WTC11 (cell line): Measurements from ENCODE around the gene LDLR. TPM values are rescaled to one million over a fixed set of nuclear protein-coding genes. Genes with fewer than 3 reads are reported as not detected.
"Not testable (repeated sequence)": the region's sequence is repeated elsewhere in the genome, so short reads cannot be mapped to it uniquely, and the experiment has no call there.

Experiments
- ATAC-seq: fragments of 200-7000 bp; cut with Tn5 transposase; 2 replicates; pipeline ENCODE4 v1.10.0; 2021; ENCODE audit warnings: mild to moderate bottlenecking, moderate library complexity
- CTCF ChIA-PET: fragments of 300-600 bp; sonication (Branson Sonifier 250); formaldehyde crosslinking; loops from one replicate; lab custom pipeline; 2021; ENCODE audit warnings: antibody characterized with exemption; lab: Charles Lee
- POLR2A ChIA-PET: fragments of 350-600 bp; sonication (Branson Sonifier 250); formaldehyde crosslinking; loops from one replicate; lab custom pipeline; 2021; ENCODE audit warnings: antibody characterized with exemption; lab: Charles Lee
- DNase-seq: peaks from one replicate; pipeline ENCODE4 v3.0.0; 2021; ENCODE audit warnings: low spot score
- H3K27ac Mint-ChIP-seq: 2 replicates; pipeline ENCODE4 v1.8.0; 2021; ENCODE audit warnings: mixed read lengths
- H3K27me3 Mint-ChIP-seq: 2 replicates; pipeline ENCODE4 v1.8.0; 2021; ENCODE audit warnings: low read depth, mild to moderate bottlenecking, moderate library complexity, mixed read lengths
- H3K36me3 Mint-ChIP-seq: 2 replicates; pipeline ENCODE4 v1.8.0; 2021; ENCODE audit warnings: mixed read lengths
- H3K4me1 Mint-ChIP-seq: 2 replicates; pipeline ENCODE4 v1.8.0; 2022; ENCODE audit warnings: mixed read lengths
- H3K4me3 Mint-ChIP-seq: 2 replicates; pipeline ENCODE4 v1.8.0; 2021; ENCODE audit warnings: mild to moderate bottlenecking, moderate library complexity, mixed read lengths
- H3K9me3 Mint-ChIP-seq: 2 replicates; pipeline ENCODE4 v1.8.0; 2021; ENCODE audit warnings: mixed read lengths
- ATF2 ChIP-seq: sonication (generic); formaldehyde crosslinking; IDR thresholded peaks from 2 replicates; pipeline ENCODE4 v1.8.1; 2022; ENCODE audit warnings: low read depth, missing genetic modification reagents, borderline replicate concordance
- CBFB ChIP-seq: sonication (generic); formaldehyde crosslinking; IDR thresholded peaks from 2 replicates; pipeline ENCODE4 v1.8.1; 2022; ENCODE audit warnings: mild to moderate bottlenecking, low read depth, missing genetic modification reagents
- CREM ChIP-seq: sonication (generic); formaldehyde crosslinking; IDR thresholded peaks from 2 replicates; pipeline ENCODE4 v1.8.1; 2022; ENCODE audit warnings: mild to moderate bottlenecking, missing genetic modification reagents, moderate library complexity
- ESRRA ChIP-seq: sonication (generic); formaldehyde crosslinking; IDR thresholded peaks from 2 replicates; pipeline ENCODE4 v1.8.1; 2022; ENCODE audit warnings: mild to moderate bottlenecking, missing genetic modification reagents, borderline replicate concordance
- ETV6 ChIP-seq: sonication (generic); formaldehyde crosslinking; IDR thresholded peaks from 2 replicates; pipeline ENCODE4 v1.8.1; 2022; ENCODE audit warnings: mild to moderate bottlenecking, missing genetic modification reagents
- GTF2I ChIP-seq: fragments of 250-450 bp; sonication (Bioruptor Pico); conservative IDR thresholded peaks from 2 replicates; pipeline ENCODE4 v1.4.0; 2021; ENCODE audit warnings: mild to moderate bottlenecking
- MLX ChIP-seq: sonication (generic); formaldehyde crosslinking; IDR thresholded peaks from 2 replicates; pipeline ENCODE4 v1.8.1; 2023; ENCODE audit warnings: mild to moderate bottlenecking, missing genetic modification reagents, moderate library complexity
- NFATC4 ChIP-seq: fragments of 250-450 bp; sonication (Bioruptor Pico); IDR thresholded peaks from 2 replicates; pipeline ENCODE4 v1.9.0; 2021; ENCODE audit warnings: mild to moderate bottlenecking
- NR1H2 ChIP-seq: sonication (generic); formaldehyde crosslinking; IDR thresholded peaks from 2 replicates; pipeline ENCODE4 v1.9.0; 2021; ENCODE audit warnings: mild to moderate bottlenecking, moderate library complexity, missing genetic modification reagents
- PRRX2 ChIP-seq: fragments of 250-450 bp; sonication (Bioruptor Pico); IDR thresholded peaks from 2 replicates; pipeline ENCODE4 v1.8.0; 2021; ENCODE audit warnings: mild to moderate bottlenecking
- SMAD3 ChIP-seq: sonication (generic); formaldehyde crosslinking; IDR thresholded peaks from 2 replicates; pipeline ENCODE4 v1.8.0; 2022; ENCODE audit warnings: missing genetic modification reagents, mild to moderate bottlenecking, borderline replicate concordance
- TEAD1 ChIP-seq: sonication (generic); formaldehyde crosslinking; IDR thresholded peaks from 2 replicates; pipeline ENCODE4 v1.8.0; 2022; ENCODE audit warnings: mild to moderate bottlenecking, missing genetic modification reagents
- TP53 ChIP-seq: sonication (generic); formaldehyde crosslinking; IDR thresholded peaks from 2 replicates; pipeline ENCODE4 v1.8.1; 2023; ENCODE audit warnings: mild to moderate bottlenecking, missing genetic modification reagents
- ZNF219 ChIP-seq: sonication (generic); formaldehyde crosslinking; IDR thresholded peaks from 2 replicates; pipeline ENCODE4 v1.8.0; 2023; ENCODE audit warnings: missing genetic modification reagents, mild to moderate bottlenecking, borderline replicate concordance
- ZNF232 ChIP-seq: sonication (generic); formaldehyde crosslinking; IDR thresholded peaks from 2 replicates; pipeline ENCODE4 v1.8.0; 2022; ENCODE audit warnings: mild to moderate bottlenecking, missing genetic modification reagents
- ZNF263 ChIP-seq: sonication (generic); formaldehyde crosslinking; IDR thresholded peaks from 2 replicates; pipeline ENCODE4 v1.8.1; 2022; ENCODE audit warnings: low read depth, mild to moderate bottlenecking, moderate library complexity, missing genetic modification reagents
- ZNF396 ChIP-seq: fragments of 250-450 bp; sonication (Bioruptor Pico); IDR thresholded peaks from 2 replicates; pipeline ENCODE4 v1.8.0; 2021; ENCODE audit warnings: mild to moderate bottlenecking, moderate library complexity, borderline replicate concordance
- ZNF416 ChIP-seq: fragments of 250-450 bp; sonication (Bioruptor Pico); IDR thresholded peaks from 2 replicates; pipeline ENCODE4 v1.9.0; 2021; ENCODE audit warnings: mild to moderate bottlenecking, inconsistent platforms
- ZNF532 ChIP-seq: fragments of 250-450 bp; sonication (Bioruptor Pico); IDR thresholded peaks from 2 replicates; pipeline ENCODE4 v1.9.0; 2021; ENCODE audit warnings: mild to moderate bottlenecking, borderline replicate concordance
- total RNA-seq: library from RNA; stranded (reverse); gene quantifications from 3 replicates; pipeline ENCODE4 v1.2.3, GENCODE V29; 2021
- TF ChIP-seq, protein P1 (sequence below): sonication (generic); formaldehyde crosslinking; IDR thresholded peaks from 2 replicates; pipeline ENCODE4 v1.8.1; 2022; ENCODE audit warnings: low read depth, mild to moderate bottlenecking, moderate library complexity, missing genetic modification reagents, borderline replicate concordance
- TF ChIP-seq, protein P2 (sequence below): sonication (generic); formaldehyde crosslinking; IDR thresholded peaks from 2 replicates; pipeline ENCODE4 v1.8.1; 2023; ENCODE audit warnings: mild to moderate bottlenecking, missing genetic modification reagents
- TF ChIP-seq, protein P3 (sequence below): sonication (generic); formaldehyde crosslinking; IDR thresholded peaks from 2 replicates; pipeline ENCODE4 v1.8.1; 2023; ENCODE audit warnings: mild to moderate bottlenecking, missing genetic modification reagents

The LDLR gene
- total RNA-seq, 1 experiment from 2014 or later: 98.9 TPM

DNA sequence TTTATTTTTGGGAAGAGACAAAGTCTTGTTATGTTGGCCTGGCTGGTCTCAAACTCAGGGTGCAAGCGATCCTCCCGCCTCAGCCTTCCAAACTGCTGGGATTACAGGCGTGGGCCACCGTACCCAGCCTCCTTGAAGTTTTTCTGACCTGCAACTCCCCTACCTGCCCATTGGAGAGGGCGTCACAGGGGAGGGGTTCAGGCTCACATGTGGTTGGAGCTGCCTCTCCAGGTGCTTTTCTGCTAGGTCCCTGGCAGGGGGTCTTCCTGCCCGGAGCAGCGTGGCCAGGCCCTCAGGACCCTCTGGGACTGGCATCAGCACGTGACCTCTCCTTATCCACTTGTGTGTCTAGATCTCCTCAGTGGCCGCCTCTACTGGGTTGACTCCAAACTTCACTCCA is 27.2 kb downstream of the LDLR start:
- no peaks in the 10 kb centered on the region for H3K9me3 Mint-ChIP-seq
- no peak for TF ChIP-seq PRRX2 (CRISPR knock-in tag)
- no peak for TF ChIP-seq TP53 (CRISPR knock-in tag)
- TF ChIP-seq CREM (CRISPR knock-in tag): no peak
- TF ChIP-seq ETV6 (CRISPR knock-in tag): no peak
- no peak for TF ChIP-seq ZNF219
- ATAC-seq (peak; percentile 43), DNase-seq (no peak)
- no peaks in the 10 kb centered on the region for H3K27me3 Mint-ChIP-seq
- peaks cover 87% of the 10 kb centered on the region for H3K36me3 Mint-ChIP-seq
- peak overlapping the region; percentile 76; the same call in 1 of the 2 replicates for H3K27ac Mint-ChIP-seq
- no peak overlapping the region for H3K4me3 Mint-ChIP-seq
- H3K4me1 Mint-ChIP-seq: no peaks in the 10 kb centered on the region
- CTCF ChIA-PET: interaction anchor here (0.5 to 1.5 kb wide), 2 partner anchors 10 to 119 kb away, joined by 5 to 6 read pairs; no protein-coding TSS in a partner anchor
- POLR2A ChIA-PET: no interaction called here

DNA sequence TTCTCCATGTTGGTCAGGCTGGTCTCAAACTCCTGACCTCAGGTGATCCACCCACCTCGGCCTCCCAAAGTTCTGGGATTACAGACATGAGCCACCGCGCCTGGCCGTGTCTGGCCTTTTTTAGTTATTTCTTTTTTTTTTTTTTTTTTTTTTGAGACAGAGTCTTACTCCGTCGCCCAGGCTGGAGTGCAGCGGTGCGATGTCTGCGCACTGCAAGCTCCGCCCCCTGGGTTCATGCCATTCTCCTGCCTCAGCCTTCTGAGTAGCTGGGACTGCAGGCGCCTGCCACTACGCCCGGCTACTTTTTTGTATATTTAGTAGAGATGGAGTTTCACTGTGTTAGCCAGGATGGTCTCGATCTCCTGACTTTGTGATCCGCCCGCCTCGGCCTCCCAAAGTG is 32.7 kb downstream of the LDLR start:
- H3K36me3 Mint-ChIP-seq: peaks cover 70% of the 10 kb centered on the region
- H3K4me3 Mint-ChIP-seq, CTCF ChIA-PET, H3K27ac Mint-ChIP-seq, H3K27me3 Mint-ChIP-seq, ATAC-seq, DNase-seq, H3K9me3 Mint-ChIP-seq, H3K4me1 Mint-ChIP-seq: not testable (repeated sequence)
- POLR2A ChIA-PET: interaction anchor here (0.7 kb wide), 1 partner anchor 16 kb away, joined by 5 read pairs; no protein-coding TSS in a partner anchor

DNA sequence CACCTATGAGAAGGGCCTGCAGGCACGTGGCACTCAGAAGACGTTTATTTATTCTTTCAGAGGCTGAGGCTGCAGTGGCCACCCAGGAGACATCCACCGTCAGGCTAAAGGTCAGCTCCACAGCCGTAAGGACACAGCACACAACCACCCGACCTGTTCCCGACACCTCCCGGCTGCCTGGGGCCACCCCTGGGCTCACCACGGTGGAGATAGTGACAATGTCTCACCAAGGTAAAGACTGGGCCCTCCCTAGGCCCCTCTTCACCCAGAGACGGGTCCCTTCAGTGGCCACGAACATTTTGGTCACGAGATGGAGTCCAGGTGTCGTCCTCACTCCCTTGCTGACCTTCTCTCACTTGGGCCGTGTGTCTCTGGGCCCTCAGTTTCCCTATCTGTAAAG is 33.9 kb downstream of the LDLR start:
- ChIA-PET CTCF (no interaction called here), POLR2A (no interaction called here)
- DNase-seq (no peak), ATAC-seq (no peak)
- H3K36me3 Mint-ChIP-seq: peaks cover 68% of the 10 kb centered on the region
- H3K27ac Mint-ChIP-seq: no peak overlapping the region
- H3K4me1 Mint-ChIP-seq: no peaks in the 10 kb centered on the region
- TF ChIP-seq CBFB (CRISPR knock-in tag) (no peak), ATF2 (CRISPR knock-in tag) (no peak), ZNF532 (no peak), ZNF263 (CRISPR knock-in tag) (no peak), TEAD1 (CRISPR knock-in tag) (no peak), ESRRA (CRISPR knock-in tag) (no peak), ZNF416 (no peak), ZNF232 (CRISPR knock-in tag) (no peak), GTF2I (no peak), SMAD3 (CRISPR knock-in tag) (no peak), ZNF396 (CRISPR knock-in tag) (no peak), NFATC4 (no peak), MLX (no peak), ZNF219 (no peak), NR1H2 (CRISPR knock-in tag) (no peak)
- TF ChIP-seq, protein P1, sequence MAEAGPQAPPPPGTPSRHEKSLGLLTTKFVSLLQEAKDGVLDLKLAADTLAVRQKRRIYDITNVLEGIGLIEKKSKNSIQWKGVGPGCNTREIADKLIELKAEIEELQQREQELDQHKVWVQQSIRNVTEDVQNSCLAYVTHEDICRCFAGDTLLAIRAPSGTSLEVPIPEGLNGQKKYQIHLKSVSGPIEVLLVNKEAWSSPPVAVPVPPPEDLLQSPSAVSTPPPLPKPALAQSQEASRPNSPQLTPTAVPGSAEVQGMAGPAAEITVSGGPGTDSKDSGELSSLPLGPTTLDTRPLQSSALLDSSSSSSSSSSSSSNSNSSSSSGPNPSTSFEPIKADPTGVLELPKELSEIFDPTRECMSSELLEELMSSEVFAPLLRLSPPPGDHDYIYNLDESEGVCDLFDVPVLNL (CRISPR knock-in tag): no peak
- TF ChIP-seq, protein P2, sequence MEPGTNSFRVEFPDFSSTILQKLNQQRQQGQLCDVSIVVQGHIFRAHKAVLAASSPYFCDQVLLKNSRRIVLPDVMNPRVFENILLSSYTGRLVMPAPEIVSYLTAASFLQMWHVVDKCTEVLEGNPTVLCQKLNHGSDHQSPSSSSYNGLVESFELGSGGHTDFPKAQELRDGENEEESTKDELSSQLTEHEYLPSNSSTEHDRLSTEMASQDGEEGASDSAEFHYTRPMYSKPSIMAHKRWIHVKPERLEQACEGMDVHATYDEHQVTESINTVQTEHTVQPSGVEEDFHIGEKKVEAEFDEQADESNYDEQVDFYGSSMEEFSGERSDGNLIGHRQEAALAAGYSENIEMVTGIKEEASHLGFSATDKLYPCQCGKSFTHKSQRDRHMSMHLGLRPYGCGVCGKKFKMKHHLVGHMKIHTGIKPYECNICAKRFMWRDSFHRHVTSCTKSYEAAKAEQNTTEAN (CRISPR knock-in tag): no peak
- TF ChIP-seq, protein P3, sequence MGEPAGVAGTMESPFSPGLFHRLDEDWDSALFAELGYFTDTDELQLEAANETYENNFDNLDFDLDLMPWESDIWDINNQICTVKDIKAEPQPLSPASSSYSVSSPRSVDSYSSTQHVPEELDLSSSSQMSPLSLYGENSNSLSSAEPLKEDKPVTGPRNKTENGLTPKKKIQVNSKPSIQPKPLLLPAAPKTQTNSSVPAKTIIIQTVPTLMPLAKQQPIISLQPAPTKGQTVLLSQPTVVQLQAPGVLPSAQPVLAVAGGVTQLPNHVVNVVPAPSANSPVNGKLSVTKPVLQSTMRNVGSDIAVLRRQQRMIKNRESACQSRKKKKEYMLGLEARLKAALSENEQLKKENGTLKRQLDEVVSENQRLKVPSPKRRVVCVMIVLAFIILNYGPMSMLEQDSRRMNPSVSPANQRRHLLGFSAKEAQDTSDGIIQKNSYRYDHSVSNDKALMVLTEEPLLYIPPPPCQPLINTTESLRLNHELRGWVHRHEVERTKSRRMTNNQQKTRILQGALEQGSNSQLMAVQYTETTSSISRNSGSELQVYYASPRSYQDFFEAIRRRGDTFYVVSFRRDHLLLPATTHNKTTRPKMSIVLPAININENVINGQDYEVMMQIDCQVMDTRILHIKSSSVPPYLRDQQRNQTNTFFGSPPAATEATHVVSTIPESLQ (CRISPR knock-in tag): no peak
- no peaks in the 10 kb centered on the region for H3K9me3 Mint-ChIP-seq
- no peak overlapping the region for H3K4me3 Mint-ChIP-seq
- no peaks in the 10 kb centered on the region for H3K27me3 Mint-ChIP-seq
